Glomerular endothelial cell (primary cell): ENCODE data around the gene DNAH3. TPM values are rescaled to one million over a fixed set of nuclear protein-coding genes. Genes with fewer than 3 reads are reported as not detected.
A peak's percentile ranks its signal among the peaks of the same experiment; 100 is the strongest.

Experiments
- DNase-seq: peaks from one replicate; pipeline ENCODE4 v3.0.0-alpha.2; 2011; ENCODE audit warnings: low read depth, low spot score; ENCODE audit errors: extremely low read depth
- total RNA-seq: library from RNA; depleted of rRNA; stranded (reverse); fragments of >200 nt; gene quantifications from 2 replicates; pipeline ENCODE4 v1.2.3, GENCODE V29; 2015

Gene DNAH3
- total RNA-seq, 1 donor from 2014 or later: not detected

DNA sequence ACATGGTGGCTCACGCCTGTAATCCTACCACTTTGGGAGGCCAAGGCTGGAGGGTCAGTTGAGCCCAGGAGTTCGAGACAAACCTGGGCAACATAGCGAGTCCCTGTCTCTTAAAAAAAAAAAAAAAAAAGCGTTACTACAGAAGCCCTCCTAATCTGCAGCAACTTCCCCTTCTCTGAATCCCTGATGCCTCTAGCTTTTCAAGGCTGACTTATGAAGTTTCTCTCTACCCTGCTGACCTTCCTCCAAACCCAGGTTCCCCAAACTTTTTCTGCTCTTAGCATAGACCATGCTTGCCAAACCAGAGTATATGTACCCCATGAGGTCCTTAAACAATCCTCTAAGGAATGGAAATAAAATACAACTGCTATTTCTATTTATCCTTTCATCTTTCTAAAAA, 233.7 kb downstream of the DNAH3 start:
- DNase-seq: no peak

DNA sequence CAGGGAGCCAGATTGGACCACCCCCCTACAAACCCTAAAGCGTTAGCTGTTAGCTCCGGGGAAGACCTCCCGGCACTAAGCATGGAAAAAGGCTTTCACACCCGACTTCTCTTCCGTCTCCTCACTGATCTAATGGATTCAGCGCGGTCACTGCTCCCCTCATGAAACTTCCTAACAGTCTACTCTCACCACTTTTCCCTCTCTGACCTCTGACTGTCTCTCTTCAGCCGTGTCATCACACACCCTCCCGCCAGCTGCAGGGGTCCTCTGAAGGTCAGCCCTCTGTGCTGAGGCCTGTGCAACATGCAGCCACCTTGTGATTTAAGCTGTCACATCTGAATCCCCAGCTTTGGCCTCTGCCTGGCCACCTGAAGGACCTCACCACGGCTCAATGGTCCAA, 234.4 kb downstream of the DNAH3 start:
- DNase-seq: no peak

DNA sequence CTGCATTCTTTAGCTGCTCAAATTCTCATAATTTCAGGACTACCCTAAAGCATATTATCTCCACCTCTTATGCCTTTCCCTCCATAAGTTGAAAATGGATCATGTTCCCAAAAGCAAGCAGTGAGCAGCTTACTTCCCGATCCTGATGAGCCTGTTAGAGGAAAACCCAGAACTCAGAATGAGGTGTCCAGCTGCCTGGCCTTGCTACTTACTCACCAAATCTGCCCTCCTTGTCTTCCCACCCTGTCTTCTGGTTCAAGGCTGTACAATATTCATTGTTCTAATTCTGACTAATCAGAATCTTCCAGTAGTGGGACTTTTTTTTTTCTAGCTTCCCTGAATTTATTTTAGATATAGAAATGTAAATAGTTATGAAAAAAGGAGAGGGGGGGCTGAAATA, 239.3 kb downstream of the DNAH3 start:
- DNase-seq: no peak

DNA sequence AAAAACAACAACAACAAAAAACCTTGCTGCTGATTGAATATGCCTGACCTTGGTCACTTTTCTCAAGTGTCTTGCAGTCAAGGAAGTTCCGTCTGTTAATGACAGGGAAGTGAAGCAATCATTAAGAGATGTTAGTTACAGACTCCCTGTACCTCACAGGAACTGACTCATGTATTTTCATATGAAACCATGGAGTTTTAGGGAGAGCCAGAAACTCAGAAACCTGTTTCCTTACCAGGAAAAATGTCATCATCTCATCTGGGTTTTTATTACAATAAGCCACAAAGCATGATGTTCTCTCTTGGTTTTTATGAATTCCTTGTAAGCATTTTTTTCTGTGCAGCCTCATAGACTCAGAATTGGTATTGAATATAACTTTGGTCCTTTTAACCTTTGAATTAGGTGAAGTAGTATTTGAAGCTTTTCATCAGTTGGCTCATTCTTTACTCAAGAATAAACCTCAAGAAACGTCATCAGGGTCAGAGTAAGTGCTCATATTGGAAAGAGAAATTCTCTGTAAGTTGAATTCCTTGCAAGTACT, 239.8 kb downstream of the DNAH3 start:
- DNase-seq: peak; percentile 95

DNA sequence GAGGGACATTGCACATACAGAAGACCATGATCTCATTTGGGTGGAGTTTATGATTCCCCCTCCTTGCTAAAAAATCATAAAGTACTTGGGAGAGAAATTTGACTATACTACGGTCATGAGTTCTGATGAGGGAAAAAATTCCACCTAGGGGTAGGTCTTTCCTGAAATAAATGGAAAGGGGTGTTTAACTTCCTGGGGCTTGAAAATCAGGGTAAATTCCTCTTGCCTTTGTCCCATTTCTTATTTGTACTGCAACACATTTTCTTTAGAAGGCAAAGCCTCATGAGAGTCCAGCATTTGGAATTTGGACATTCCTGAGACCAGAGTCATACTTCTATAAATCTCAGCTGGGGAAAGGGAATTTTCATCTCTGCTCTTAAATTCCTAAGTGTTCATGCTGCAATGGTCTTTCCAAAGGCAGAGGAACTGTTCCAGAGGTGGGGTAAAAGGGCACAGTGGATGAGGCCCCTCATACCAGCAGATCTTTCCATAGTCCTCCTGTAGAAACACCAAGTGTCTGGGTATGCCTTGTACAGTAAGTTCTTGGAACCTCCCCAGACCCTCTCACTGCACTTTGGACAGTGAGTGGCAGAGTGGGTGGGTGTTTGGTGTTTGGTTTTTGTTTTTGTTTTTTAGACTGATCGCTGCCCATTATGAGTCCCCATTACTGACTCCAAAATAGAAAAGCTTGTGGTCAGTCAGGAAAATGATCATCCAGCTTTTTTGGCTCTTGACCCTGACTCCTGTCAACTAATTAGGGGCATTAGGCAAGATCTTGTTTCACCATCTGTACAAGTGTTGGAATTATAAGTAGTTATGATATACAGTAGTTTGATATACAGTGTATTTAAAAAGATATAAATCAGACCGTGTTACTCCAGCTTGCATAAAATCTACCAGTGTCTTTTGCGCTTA, 244.0 kb downstream of the DNAH3 start:
- peak; percentile 84 for DNase-seq

DNA sequence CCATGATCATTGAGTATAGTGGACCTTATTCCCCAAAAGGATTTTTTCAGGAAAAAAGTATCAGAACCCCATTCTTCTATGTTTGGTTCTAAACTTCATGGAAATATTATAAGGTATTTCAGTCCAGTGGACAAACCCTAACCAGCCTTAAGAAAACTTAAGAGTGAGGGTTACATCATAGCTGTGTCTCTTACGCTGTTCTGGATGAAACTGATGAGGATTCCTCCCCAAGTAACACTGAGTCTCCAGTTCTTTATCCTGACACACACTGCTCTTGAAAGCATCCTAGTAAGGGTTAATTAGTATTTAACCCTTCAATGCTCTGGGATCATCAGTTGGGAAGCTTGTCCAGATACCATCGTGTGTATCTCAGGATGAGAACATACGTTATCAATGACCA, 245.1 kb downstream of the DNAH3 start:
- DNase-seq: no peak

DNA sequence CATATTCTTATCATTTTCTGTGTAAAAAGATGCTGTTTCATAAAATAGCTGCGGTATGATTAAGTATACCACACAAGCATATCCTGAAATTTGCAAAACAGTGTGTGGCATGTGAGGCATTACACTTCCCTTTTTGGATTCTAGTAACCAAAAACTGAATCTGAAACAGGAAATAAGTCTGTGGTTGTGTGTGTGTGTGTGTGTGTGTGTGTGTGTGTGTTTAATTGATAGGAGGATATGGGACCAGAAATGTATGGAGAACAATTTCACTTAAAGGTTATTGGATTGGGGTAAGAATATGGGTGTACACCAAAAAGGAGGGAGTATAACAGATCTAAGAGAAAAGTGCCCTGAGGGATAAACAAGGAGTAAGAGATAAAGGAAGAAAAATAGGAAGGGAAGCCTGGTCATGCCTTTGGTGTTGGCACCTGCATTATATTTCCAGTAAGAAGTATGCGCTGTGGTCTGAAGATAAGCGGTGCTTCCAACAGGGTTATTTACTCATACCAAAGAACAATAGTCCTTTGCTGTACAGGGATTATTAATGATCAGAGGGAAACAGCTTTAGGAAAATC, 246.1 kb downstream of the DNAH3 start:
- peak; percentile 95 for DNase-seq

DNA sequence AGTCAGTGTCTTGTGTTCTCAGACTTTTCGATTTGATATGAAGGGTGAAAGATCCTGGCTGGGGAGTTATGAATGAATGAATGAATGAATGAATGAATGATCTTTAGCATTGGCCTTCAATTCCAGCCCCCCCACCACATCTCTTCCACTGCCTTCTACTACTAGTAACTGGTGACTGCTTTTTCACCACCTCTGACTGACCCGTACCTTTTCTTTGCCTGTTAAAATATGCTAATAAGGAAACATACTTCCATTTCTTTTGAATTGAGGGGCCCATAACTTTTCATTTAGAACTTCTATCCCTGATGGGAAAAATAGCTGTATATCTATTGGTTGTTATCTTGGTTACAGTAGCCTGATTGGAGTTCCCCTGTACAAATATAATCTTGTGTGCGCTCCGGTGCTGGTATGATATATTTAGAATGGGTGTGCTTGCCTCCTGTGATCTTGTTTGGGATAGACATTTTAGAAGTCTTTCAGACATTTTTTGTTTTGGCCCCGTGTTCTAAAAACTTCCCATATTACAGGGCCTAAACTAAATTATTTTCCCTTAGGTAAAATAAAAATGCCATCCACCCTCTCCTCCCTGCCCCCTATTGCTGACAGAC, 246.6 kb downstream of the DNAH3 start:
- no peak for DNase-seq

DNA sequence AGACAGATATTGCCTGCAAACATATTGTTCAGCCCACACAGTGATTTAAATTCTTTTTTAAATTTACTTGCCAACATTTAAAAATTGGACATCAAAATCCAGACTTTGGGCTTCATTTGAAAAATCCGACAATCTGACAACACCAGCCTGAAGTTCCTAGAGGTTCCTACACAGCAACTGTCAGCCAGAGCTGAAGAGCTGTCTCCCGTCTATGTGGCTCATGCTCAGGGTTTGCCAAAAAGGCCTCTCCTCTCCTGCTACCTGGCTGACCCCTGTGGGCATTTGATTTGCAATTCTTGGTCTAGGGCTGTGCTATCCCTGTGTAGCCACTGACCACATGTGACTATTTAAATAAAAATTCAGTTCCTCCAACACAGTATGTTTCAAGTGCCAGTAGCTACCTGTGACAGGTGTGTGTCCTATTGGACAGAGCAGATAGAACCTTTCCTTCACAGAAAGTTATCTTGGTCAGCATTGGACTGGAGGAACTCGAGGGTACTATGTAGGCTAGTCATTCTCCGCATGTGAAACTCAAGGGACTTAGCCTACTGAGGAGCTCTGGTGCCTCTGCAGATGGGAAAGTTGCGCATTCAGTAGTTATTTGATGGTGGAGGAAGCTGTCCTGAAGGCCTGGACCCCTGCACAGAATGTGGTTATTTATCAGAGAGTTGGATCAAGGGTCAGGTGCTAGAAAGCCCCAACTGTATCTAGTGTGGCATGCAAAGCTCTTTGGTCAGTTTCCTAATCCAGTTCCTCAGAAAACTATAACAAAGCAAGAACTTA, 247.3 kb downstream of the DNAH3 start:
- no peak for DNase-seq

DNA sequence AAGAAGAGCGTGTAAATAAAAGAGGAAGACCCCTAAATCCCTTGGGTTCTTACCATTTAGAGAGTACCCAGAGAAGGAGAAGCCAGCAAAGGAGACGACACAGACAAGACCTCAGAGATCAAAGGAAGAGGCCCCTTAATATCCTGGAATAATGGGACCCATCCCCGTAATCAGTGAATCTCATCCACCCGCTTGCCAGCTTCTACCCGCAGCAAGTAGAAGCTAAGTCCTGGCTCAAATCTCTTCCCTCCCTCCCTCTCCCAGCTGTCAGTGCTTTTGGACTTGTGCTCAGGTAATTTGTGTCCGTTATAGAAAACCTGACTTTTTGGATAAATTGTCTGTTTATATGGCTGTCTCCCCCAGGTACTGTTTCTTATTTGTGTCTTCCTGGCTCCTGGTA, 248.2 kb downstream of the DNAH3 start:
- no peak for DNase-seq

DNA sequence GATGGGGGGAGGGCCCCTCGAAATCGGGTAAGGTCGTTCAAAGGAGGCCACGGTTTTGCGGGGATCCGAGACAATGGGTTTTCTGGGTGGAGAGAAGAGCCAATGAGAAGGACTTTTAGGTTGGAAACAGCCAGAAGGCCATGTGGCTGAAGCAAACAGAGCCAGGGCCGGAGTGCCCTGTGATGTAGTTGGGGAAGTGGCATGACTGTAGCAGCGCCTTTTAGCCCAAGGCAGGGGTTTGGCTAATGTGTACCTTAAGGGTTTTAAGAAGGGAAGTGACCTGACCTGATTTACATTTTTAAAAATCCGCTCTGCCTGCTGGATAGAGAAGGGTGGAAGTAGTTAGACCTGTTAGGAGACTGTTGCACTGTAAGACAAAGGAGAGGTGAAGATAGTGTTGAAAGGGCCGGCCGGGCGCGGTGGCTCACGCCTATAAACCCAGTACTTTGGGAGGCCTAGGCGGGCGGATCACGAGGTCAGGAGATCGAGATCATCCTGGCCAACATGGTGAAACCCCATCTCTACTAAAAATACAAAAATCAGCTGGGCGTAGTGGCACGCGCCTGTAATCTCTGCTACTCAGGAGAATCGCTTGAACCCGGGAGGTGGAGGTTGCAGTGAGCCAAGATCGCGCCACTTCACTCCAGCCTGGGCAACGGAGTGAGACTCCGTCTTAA, 249.1 kb downstream of the DNAH3 start:
- no peak for DNase-seq

DNA sequence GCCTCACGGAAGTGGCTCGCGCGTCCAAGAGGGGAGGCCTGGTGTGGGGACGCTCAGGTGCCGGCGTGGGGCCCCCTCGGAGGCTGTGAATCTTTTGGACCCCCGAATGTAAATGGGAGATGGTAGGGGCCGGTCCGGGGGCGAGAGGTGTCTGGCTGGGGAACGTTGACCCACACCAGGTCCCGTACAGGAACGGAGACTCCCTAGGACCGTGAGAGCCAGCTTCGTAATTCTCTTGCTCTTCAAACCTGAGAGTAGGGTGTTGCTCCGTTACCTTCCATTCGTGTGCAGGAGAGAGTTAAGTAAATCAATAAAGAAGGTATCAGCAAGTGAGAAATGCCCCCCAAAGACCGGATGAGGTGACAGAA, 249.6 kb downstream of the DNAH3 start:
- no peak for DNase-seq

DNA sequence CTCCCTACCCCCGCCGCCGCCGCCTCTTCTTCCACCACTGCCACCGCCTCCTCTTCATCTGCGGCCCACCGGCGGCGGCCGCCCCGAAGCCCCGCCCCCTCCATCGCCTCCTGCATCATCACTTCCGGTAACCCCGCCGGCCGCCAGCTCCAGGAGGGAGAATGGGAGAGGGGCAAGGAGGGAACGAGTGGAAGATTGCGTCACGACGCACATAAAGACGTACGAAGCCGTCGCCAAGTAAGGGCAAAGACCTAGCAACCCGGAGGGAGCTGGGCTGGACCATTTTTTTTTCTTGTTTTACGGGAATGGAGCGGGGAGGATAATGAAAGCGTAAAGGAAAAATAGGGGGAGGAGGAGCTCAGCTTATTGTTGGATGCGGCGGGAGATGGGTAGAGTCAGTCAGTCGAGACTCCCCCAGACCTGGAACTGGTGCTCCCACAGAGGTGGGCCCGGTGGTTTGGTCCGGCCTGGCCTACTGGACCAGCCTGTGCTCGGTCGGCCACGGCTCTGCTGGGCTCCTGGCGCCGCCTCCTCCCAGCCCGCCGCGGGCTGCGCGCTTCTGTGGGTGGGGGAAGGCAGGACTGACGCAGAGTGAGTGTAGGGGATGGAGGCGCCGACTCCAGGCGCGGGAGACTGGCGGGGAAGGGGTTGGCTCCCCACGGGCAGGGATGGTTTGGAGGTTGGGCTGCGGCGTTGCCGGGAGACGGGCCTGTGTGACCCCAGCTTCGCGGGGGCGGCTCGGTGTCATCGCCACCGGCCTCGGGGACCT, 250.2 kb downstream of the DNAH3 start, which contains the start of the genes DCUN1D3 and LYRM1:
DCUN1D3 (minus strand) TSS at position 60 of the 769 bp plus-strand sequence. CDS start 37,820 bp downstream, outside the sequence.
LYRM1 (plus strand) TSS at position 473 of the 769 bp plus-strand sequence. CDS start 14,785 bp downstream, outside the sequence.
- DNase-seq: peak; percentile 95

DNA sequence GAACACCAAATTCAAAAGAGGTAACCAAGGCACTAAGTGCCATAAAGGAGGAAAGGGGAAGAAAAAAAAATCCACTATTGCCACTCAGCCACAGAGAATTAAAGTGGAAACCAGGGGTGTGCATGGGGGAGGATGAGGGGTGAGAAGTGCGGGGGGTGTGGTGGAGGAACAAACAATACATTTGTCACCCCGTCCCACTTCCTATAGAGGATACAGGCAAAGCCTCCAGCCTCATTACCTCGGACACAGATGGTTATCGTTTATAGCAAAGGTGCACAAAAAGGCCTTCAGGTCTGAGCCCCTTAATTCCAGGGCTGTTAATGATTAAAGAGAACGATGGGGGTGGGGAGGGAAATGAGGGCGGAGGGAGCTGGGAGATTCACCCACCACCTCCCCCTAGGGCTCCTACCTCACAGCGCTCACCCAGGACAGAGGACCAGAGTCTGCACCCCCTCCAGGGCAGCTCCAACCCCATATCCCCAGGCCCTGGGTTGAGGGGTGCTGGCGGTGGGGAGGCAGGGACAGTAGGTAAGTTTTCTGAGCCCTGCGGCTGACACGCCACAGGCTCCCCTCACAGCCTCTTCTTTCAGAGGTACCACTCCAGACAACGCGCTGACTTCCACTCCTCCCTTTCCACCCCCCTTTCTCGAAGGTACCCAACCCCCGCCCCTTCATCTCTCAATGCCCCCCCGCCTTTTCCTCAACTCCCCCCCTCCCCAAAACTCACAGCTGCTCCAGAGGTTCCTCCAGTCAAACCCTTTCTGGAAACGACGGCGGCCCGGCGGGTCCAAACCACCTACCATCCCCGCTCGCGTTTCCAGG, 251.0 kb downstream of the DNAH3 start:
- DNase-seq: no peak

DNA sequence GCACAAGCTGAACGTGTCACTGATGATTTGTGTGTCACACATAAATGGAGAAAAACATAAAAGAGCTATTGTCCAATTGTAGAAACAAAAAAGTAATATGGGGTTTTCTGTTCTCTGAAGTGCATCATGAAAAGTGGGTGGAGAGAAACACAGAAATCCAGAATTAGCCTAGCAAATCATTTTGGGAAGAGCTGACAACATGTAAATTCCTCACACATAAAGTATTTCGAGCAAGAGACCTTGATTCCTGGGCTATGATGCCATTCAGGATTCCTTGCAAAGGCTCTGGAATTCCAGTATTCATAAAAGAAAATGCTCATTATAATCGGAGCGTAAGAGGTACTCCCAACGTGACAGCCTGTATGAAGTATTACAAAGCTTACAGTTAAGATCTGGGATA, 251.6 kb downstream of the DNAH3 start:
- DNase-seq: no peak

DNA sequence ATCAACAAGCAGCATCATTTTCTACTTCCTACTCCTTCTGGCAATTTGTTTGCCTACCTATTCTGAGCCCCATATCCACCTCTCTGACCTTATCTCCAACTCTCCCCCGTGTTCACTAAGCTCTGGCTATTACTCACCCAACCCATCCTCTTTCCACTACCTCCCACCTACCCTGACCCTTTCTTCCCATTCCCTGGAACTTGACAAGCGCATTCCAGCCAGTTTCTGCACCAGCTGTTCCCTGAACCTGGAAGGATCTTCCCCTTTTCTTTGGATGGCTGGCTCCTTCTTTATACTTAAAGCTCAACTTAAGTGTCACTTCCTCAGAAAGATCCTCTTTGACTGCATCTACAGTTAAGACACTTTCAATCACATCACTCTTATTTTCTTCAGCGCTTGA, 252.7 kb downstream of the DNAH3 start:
- DNase-seq: no peak

DNA sequence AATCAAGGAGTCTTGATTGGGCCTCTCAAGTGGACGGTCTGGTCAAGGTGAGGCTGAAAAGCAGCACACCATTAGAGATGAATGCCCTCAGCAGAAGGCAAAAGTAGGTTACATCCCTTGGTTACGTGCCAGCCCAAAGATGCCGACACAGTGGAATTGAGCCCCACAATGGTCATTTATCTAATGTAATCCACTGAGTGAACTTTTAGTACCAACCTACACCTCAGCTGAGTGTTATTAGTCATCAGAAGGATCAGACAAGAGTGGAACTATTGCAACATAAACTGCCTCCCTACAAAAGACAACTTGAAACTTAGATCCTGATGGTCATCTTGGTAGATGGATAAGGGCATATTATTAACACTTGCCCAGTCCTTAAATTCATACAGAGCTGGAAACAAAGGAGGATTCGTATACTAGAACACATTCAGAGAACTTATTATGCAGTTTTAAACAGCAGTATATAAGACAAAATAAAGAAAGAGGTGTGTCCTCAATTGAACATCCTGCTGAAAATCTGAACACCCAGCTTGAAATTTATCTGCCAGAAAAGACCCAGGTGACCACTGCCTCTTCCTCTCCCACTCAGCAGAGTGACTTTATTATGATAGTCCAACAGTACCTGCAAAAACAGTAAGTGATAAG, 253.3 kb downstream of the DNAH3 start:
- no peak for DNase-seq

DNA sequence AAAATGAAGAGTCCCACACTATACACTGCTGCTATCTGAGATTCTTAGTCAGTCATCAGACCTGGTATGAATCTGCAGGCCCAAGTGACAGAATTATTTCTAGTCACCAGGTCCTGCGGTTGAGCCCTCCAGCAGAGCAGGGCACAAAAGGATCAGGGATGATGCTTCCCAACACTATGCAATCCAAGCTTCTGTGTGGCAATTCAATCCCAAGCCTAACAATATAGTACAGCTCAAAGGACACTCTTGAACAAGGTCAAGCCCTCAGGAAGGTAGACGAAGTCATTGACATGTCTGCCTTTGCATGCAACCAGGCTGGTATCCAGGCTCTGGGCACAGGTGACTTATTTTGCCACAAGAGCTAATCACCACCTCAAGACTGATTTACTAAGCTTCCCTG, 256.3 kb downstream of the DNAH3 start:
- no peak for DNase-seq
